HepG2 (cell line): Measurements from ENCODE around the gene IRX4. TPM values are rescaled to one million over a fixed set of nuclear protein-coding genes. Genes with fewer than 3 reads are reported as not detected.

Experiments
- ATAC-seq: fragments of 200-7000 bp; cut with Tn5 transposase; 3 replicates; pipeline ENCODE4 v1.9.1; 2020; ENCODE audit warnings: mild to moderate bottlenecking, moderate library complexity
- BruUV-seq: library from RNA; stranded (reverse); fragments of 400-500 nt; replicated peaks from 2 replicates; lab custom pipeline; 2021; lab: Mats Ljungman, UMichigan
- CTCF ChIA-PET: fragments of 300-600 bp; formaldehyde crosslinking; extraction: SDS; loops from one replicate; lab custom pipeline; 2021; ENCODE audit warnings: low total read pairs, inconsistent platforms, low intra/inter-chr PET ratio; lab: Yijun Ruan, JAX
- POLR2A ChIA-PET: fragments of 350-600 bp; sonication (Branson Sonifier 250); formaldehyde crosslinking; loops from one replicate; lab custom pipeline; 2020; ENCODE audit warnings: antibody characterized with exemption, inconsistent platforms; lab: Yijun Ruan, JAX
- DNase-seq: peaks from one replicate; pipeline ENCODE4 v3.0.0-alpha.2; 2015; ENCODE audit warnings: low spot score
- FAIRE-seq: peaks from 3 replicates; lab custom pipeline; 2011; peaks lifted over from hg19 to GRCh38; lab: Jason Lieb, UNC
- H2AFZ ChIP-seq: one replicate; pipeline ENCODE4 v1.6.1; 2011; ENCODE audit warnings: low read length, inconsistent platforms
- H3K27ac ChIP-seq: fragments of 300-600 bp; 3 replicates; pipeline ENCODE4 v1.8.0; 2011; ENCODE audit warnings: mixed run types, mild to moderate bottlenecking, mixed read lengths, low read length, inconsistent platforms; ENCODE audit not compliant: insufficient read depth; ENCODE audit errors: extremely low read length
- H3K27me3 ChIP-seq, 2 experiments: fragments of 200-600 bp in 1 of 2; 2 replicates in 1 of 2; 3 replicates in 1 of 2; pipeline versions ENCODE4 v1.6.0 to v1.8.0; 2011; ENCODE audit warnings: low read length in 2 of 2, mild to moderate bottlenecking in 2 of 2, moderate library complexity in 2 of 2, inconsistent platforms in 1 of 2; ENCODE audit not compliant: insufficient read depth in 2 of 2, control insufficient read depth in 1 of 2
- H3K36me3 ChIP-seq, 2 experiments: fragments of 200-600 bp in 1 of 2; replicated peaks in 1 of 2; 2 replicates in 1 of 2; 3 replicates in 1 of 2; pipeline versions ENCODE4 v1.5.1 to v1.8.0; 2011; ENCODE audit warnings: low read length in 2 of 2, inconsistent platforms in 1 of 2; ENCODE audit not compliant: insufficient read depth in 2 of 2, control insufficient read depth in 1 of 2
- H3K4me1 ChIP-seq: 2 replicates; pipeline ENCODE4 v1.5.1; 2012; ENCODE audit warnings: low read length, inconsistent platforms; ENCODE audit not compliant: insufficient read depth
- H3K4me2 ChIP-seq: 2 replicates; pipeline ENCODE4 v1.6.0; 2011; ENCODE audit warnings: low read depth, low read length, inconsistent platforms
- H3K4me3 ChIP-seq, 3 experiments: fragments of 200-600 bp in 1 of 3; sonication (generic), shearing (Covaris generic) in 1 of 3; replicated peaks in 1 of 3; 2 replicates each; pipeline ENCODE4 v1.5.1; 2011 to 2016; ENCODE audit warnings: low read length in 3 of 3, inconsistent platforms in 2 of 3, low read depth in 2 of 3, mild to moderate bottlenecking in 2 of 3, control low read depth in 1 of 3, mixed read lengths in 1 of 3; ENCODE audit not compliant: insufficient read depth in 1 of 3
- H3K79me2 ChIP-seq: one replicate; pipeline ENCODE4 v1.6.1; 2011; ENCODE audit warnings: low read length, inconsistent platforms; ENCODE audit not compliant: insufficient read depth
- H3K9ac ChIP-seq: 2 replicates; pipeline ENCODE4 v1.6.0; 2011; ENCODE audit warnings: mild to moderate bottlenecking, low read depth, low read length, inconsistent platforms; ENCODE audit not compliant: insufficient read depth
- H3K9me3 ChIP-seq: 2 replicates; pipeline ENCODE4 v1.5.1; 2012; ENCODE audit warnings: mild to moderate bottlenecking, low read length
- H4K20me1 ChIP-seq: 2 replicates; pipeline ENCODE4 v1.6.0; 2011; ENCODE audit warnings: inconsistent platforms, mild to moderate bottlenecking, low read length, moderate library complexity; ENCODE audit not compliant: insufficient read depth
- ELF4 ChIP-seq: sonication (generic); formaldehyde crosslinking; IDR thresholded peaks from 2 replicates; pipeline ENCODE4 v1.5.0; 2020; ENCODE audit warnings: missing genetic modification reagents, mild to moderate bottlenecking, moderate library complexity, borderline replicate concordance
- FOXK2 ChIP-seq: fragments of 450-650 bp; IDR thresholded peaks from 2 replicates; pipeline ENCODE4 v1.6.1; 2016
- HNRNPH1 ChIP-seq: fragments of 200-400 bp; formaldehyde crosslinking; optimal IDR thresholded peaks from 2 replicates; pipeline ENCODE3; 2017; ENCODE audit warnings: mild to moderate bottlenecking, low read depth, low read length
- MED1 ChIP-seq: sonication (generic); formaldehyde crosslinking; IDR thresholded peaks from 2 replicates; pipeline ENCODE4 v1.4.0; 2020; ENCODE audit warnings: missing genetic modification reagents
- NKX3-1 ChIP-seq: sonication (generic); formaldehyde crosslinking; IDR thresholded peaks from 2 replicates; pipeline ENCODE4 v1.5.0; 2020; ENCODE audit warnings: missing genetic modification reagents
- PCBP1 ChIP-seq: fragments of 200-400 bp; formaldehyde crosslinking; IDR thresholded peaks from 2 replicates; pipeline ENCODE4 v1.6.1; 2017; ENCODE audit warnings: mild to moderate bottlenecking, low read depth, low read length, borderline replicate concordance
- SP1 ChIP-seq, 2 experiments: fragments of 450-650 bp in 1 of 2; sonication (generic) in 1 of 2; formaldehyde crosslinking in 1 of 2; IDR thresholded peaks; 2 replicates each; pipeline versions ENCODE4 v1.4.0 to v1.6.1; 2016 to 2020; ENCODE audit warnings: missing genetic modification reagents in 1 of 2
- SYNCRIP ChIP-seq: fragments of 200-400 bp; formaldehyde crosslinking; IDR thresholded peaks from 2 replicates; pipeline ENCODE4 v1.6.1; 2018; ENCODE audit warnings: mild to moderate bottlenecking, low read depth, low read length; ENCODE audit not compliant: insufficient read depth
- ZEB1 ChIP-seq: IDR thresholded peaks from 2 replicates; pipeline ENCODE4 v1.6.1; 2012; ENCODE audit warnings: mild to moderate bottlenecking, low read depth, inconsistent platforms; ENCODE audit not compliant: insufficient replicate concordance
- ZNF12 ChIP-seq: sonication (generic); formaldehyde crosslinking; IDR thresholded peaks from 2 replicates; pipeline ENCODE4 v1.5.0; 2020; ENCODE audit warnings: missing genetic modification reagents
- ZNF235 ChIP-seq: sonication (generic); formaldehyde crosslinking; IDR thresholded peaks from 2 replicates; pipeline ENCODE4 v1.8.1; 2023; ENCODE audit warnings: mild to moderate bottlenecking, missing genetic modification reagents, borderline replicate concordance
- ZNF547 ChIP-seq: sonication (generic); formaldehyde crosslinking; IDR thresholded peaks from 2 replicates; pipeline ENCODE4 v1.5.1; 2020; ENCODE audit warnings: mild to moderate bottlenecking, missing genetic modification reagents
- WGBS: methylation state at CpG from one replicate; pipeline ENCODE4 v1.1.6; 2017; ENCODE audit warnings: low lambda C conversion rate; 5-methylcytosine and 5-hydroxymethylcytosine counted together
- in situ Hi-C: cut with HindIII; loops from 2 replicates; pipeline ENCODE4 v1.10.0; 2017; ENCODE audit warnings: low pct_unique_long_range_greater_than_20kb; ENCODE audit not compliant: extremely low pct_ligation_motif_present
- intact Hi-C: fragments of 100-400 bp; cut with micrococcal nuclease; formaldehyde crosslinking; loops from one replicate; pipeline ENCODE4 v1.10.0; 2022; ENCODE audit not compliant: unreplicated experiment
- polyA plus RNA-seq, 8 experiments: library from polyadenylated mRNA; depleted of rRNA in 3 of 8; stranded (reverse) in 7 of 8; unstranded in 1 of 8; fragments of >200 nt; fragmentation: Illumina TruSeq in 4 of 8; extraction: Trizol in 4 of 8; gene quantifications; 2 replicates each; pipeline versions ENCODE4 v1.2.1 to v1.2.3, GENCODE V29; 2011 to 2016; ENCODE audit warnings: low read depth in 4 of 8, missing spikeins in 1 of 8, mixed read lengths in 1 of 8; ENCODE audit not compliant: insufficient read depth in 1 of 8
- total RNA-seq, 5 experiments: library from RNA; depleted of rRNA; stranded (reverse); fragments of >200 nt; fragmentation: Illumina TruSeq; extraction: Trizol; gene quantifications; 2 replicates each; pipeline ENCODE4 v1.2.3, GENCODE V29; 2016; ENCODE audit warnings: low read depth in 1 of 5

IRX4 gene
- total and polyA plus RNA-seq, 2 of the 13 experiments (the other 11 are each of a cell fraction or from before 2014, with no cell fraction given) = not detected

DNA sequence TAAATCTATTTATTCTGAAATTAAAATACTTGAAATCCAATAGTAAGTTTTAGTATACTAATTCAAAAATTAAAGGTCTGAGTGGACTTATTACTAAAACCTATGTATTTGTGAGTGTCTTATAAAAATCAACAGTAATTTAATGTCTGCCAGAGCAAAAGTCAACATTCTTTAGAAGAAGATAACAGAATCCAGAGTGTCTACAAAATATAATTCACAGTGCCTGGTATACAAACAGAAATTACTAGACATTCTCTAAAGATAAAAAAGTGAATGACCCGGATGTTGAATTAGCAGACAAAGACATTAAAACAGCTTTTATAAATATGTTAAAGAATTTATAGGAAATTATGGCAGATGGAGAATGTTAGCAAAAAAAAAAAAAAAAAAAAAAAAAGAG lies 22.4 kb upstream of the IRX4 start:
- TF ChIP-seq FOXK2 (no peak), PCBP1 (no peak), MED1 (no peak), SP1 (IDR thresholded peaks at IDR 0.05) (no peak), SP1 (CRISPR knock-in tag; IDR thresholded peaks at IDR 0.05) (no peak), ZNF12 (CRISPR knock-in tag) (no peak), ZEB1 (no peak), ELF4 (no peak), NKX3-1 (CRISPR knock-in tag) (no peak), ZNF547 (CRISPR knock-in tag) (no peak), HNRNPH1 (no peak), SYNCRIP (no peak), ZNF235 (CRISPR knock-in tag) (no peak)
- TF ChIP-seq, all 625 proteins: peak for 0
- DNase-seq = no peak
- in situ Hi-C loops = no loop called here
- no peak overlapping the region for H3K4me2 ChIP-seq
- no peaks in the 10 kb centered on the region for H3K79me2 ChIP-seq
- intact Hi-C loops = no loop called here
- no peak for ATAC-seq
- no peak overlapping the region for H3K4me3 ChIP-seq
- ChIA-PET CTCF (no interaction called here), POLR2A (no interaction called here)
- no peaks in the 10 kb centered on the region for H3K36me3 ChIP-seq
- 0% methylated on average over 1 of the region's 1 CpG for WGBS
- no TSS peak for BruUV-seq
- H3K4me1 ChIP-seq = no peaks in the 10 kb centered on the region
- H4K20me1 ChIP-seq = no peaks in the 10 kb centered on the region
- H3K9me3 ChIP-seq = no peaks in the 10 kb centered on the region
- H3K27me3 ChIP-seq = peaks cover 2 to 33% of the 10 kb centered on the region in 2 experiments; a peak in 3 of 5 replicates
- H3K27ac ChIP-seq = no peak overlapping the region
- no peak overlapping the region for H2AFZ ChIP-seq
- FAIRE-seq = no peak
- no peak overlapping the region for H3K9ac ChIP-seq
